IMR-90 (cell line): Measurements from ENCODE around the gene IL22RA2. TPM values are rescaled to one million over a fixed set of nuclear protein-coding genes. Genes with fewer than 3 reads are reported as not detected.

Experiments
- ATAC-seq: fragments of 200-7000 bp; cut with Tn5 transposase; 2 replicates; pipeline ENCODE4 v1.9.1; 2020; ENCODE audit warnings: low read depth, mild to moderate bottlenecking, moderate library complexity
- BruUV-seq: library from RNA; stranded (reverse); fragments of 400-500 nt; replicated peaks from 2 replicates; lab custom pipeline; 2021; lab: Mats Ljungman, UMichigan
- CTCF ChIA-PET: fragments of 300-600 bp; formaldehyde crosslinking; extraction: SDS; loops from one replicate; lab custom pipeline; 2021; ENCODE audit warnings: antibody characterized with exemption; lab: Yijun Ruan, JAX
- POLR2A ChIA-PET: fragments of 300-600 bp; sonication (Branson Sonifier 250); formaldehyde crosslinking; loops from one replicate; lab custom pipeline; 2022; ENCODE audit warnings: antibody characterized with exemption; ENCODE audit not compliant: unreplicated experiment; lab: Charles Lee
- DNase-seq: peaks from one replicate; pipeline ENCODE4 v3.0.0; 2013
- H2AFZ ChIP-seq: replicated peaks from 2 replicates; pipeline ENCODE3; 2013; ENCODE audit warnings: low read length, mild to moderate bottlenecking; ENCODE audit not compliant: poor library complexity
- H2AK5ac ChIP-seq: 2 replicates; pipeline ENCODE4 v1.6.1; 2013; ENCODE audit warnings: low read depth, low read length, inconsistent platforms
- H2AK9ac ChIP-seq: replicated peaks from 2 replicates; pipeline ENCODE3; 2013; ENCODE audit warnings: mild to moderate bottlenecking, low read depth, low read length, moderate library complexity; ENCODE audit not compliant: poor library complexity
- H2BK120ac ChIP-seq: 2 replicates; pipeline ENCODE4 v1.6.1; 2013; ENCODE audit warnings: low read depth, low read length, inconsistent platforms
- H2BK15ac ChIP-seq: 3 replicates; pipeline ENCODE4 v1.6.1; 2013; ENCODE audit warnings: low read depth, low read length, inconsistent platforms
- H2BK20ac ChIP-seq: 2 replicates; pipeline ENCODE4 v1.6.1; 2013; ENCODE audit warnings: low read depth, mild to moderate bottlenecking, inconsistent platforms, low read length, moderate library complexity
- H2BK5ac ChIP-seq: 2 replicates; pipeline ENCODE4 v1.6.1; 2013; ENCODE audit warnings: mild to moderate bottlenecking, low read depth, low read length, inconsistent platforms; ENCODE audit not compliant: poor library complexity, severe bottlenecking
- H3K14ac ChIP-seq: replicated peaks from 2 replicates; pipeline ENCODE4 v1.6.1; 2013; ENCODE audit warnings: low read depth, low read length, inconsistent platforms
- H3K18ac ChIP-seq: 2 replicates; pipeline ENCODE4 v1.6.1; 2013; ENCODE audit warnings: low read depth, low read length, control low read depth
- H3K23ac ChIP-seq: 2 replicates; pipeline ENCODE4 v1.6.1; 2013; ENCODE audit warnings: low read depth, low read length, inconsistent platforms
- H3K27ac ChIP-seq: 2 replicates; pipeline ENCODE4 v1.5.1; 2013; ENCODE audit warnings: mild to moderate bottlenecking, control low read depth, low read length; ENCODE audit not compliant: insufficient read depth
- H3K27me3 ChIP-seq: 2 replicates; pipeline ENCODE4 v1.6.1; 2013; ENCODE audit warnings: low read length; ENCODE audit not compliant: control insufficient read depth, insufficient read depth
- H3K36me3 ChIP-seq: 2 replicates; pipeline ENCODE4 v1.6.1; 2013; ENCODE audit warnings: low read length, mixed read lengths; ENCODE audit not compliant: control insufficient read depth, insufficient read depth
- H3K4ac ChIP-seq: 2 replicates; pipeline ENCODE4 v1.6.1; 2013; ENCODE audit warnings: low read depth, low read length, inconsistent platforms
- H3K4me1 ChIP-seq: 2 replicates; pipeline ENCODE4 v1.6.1; 2013; ENCODE audit warnings: low read length, mixed read lengths; ENCODE audit not compliant: control insufficient read depth, insufficient read depth
- H3K4me2 ChIP-seq: 2 replicates; pipeline ENCODE4 v1.6.1; 2013; ENCODE audit warnings: low read depth, mild to moderate bottlenecking, control low read depth, low read length, moderate library complexity
- H3K4me3 ChIP-seq: 2 replicates; pipeline ENCODE4 v1.5.1; 2013; ENCODE audit warnings: low read depth, mild to moderate bottlenecking, control low read depth, low read length, moderate library complexity; ENCODE audit not compliant: insufficient read depth
- H3K56ac ChIP-seq: 2 replicates; pipeline ENCODE4 v1.6.1; 2013; ENCODE audit warnings: low read length, inconsistent platforms; ENCODE audit not compliant: insufficient read depth; ENCODE audit errors: extremely low read depth
- H3K79me1 ChIP-seq, 2 experiments: 2 replicates each; pipeline ENCODE4 v1.6.1; 2013; ENCODE audit warnings: low read length in 2 of 2, inconsistent platforms in 1 of 2, low read depth in 1 of 2
- H3K9ac ChIP-seq: 2 replicates; pipeline ENCODE4 v1.6.1; 2013; ENCODE audit warnings: low read depth, low read length, control low read depth
- H3K9me1 ChIP-seq: 2 replicates; pipeline ENCODE4 v1.6.1; 2013; ENCODE audit warnings: low read length, inconsistent platforms; ENCODE audit not compliant: insufficient read depth
- H3K9me3 ChIP-seq: 2 replicates; pipeline ENCODE4 v1.6.1; 2013; ENCODE audit warnings: low read length; ENCODE audit not compliant: control insufficient read depth, insufficient read depth
- H4K20me1 ChIP-seq: 2 replicates; pipeline ENCODE4 v1.6.1; 2013; ENCODE audit warnings: low read length, inconsistent platforms; ENCODE audit not compliant: insufficient read depth
- H4K5ac ChIP-seq: 2 replicates; pipeline ENCODE4 v1.6.1; 2013; ENCODE audit warnings: mild to moderate bottlenecking, low read depth, low read length, control low read depth
- H4K8ac ChIP-seq, 2 experiments: 2 replicates each; pipeline ENCODE4 v1.6.1; 2013; ENCODE audit warnings: low read depth in 2 of 2, low read length in 2 of 2, control low read depth in 1 of 2, inconsistent platforms in 1 of 2
- H4K91ac ChIP-seq: 2 replicates; pipeline ENCODE4 v1.6.1; 2013; ENCODE audit warnings: low read depth, low read length, inconsistent platforms; ENCODE audit not compliant: insufficient read depth
- BHLHE40 ChIP-seq: fragments of 150-350 bp; IDR thresholded peaks from 2 replicates; pipeline ENCODE4 v1.6.1; 2016; ENCODE audit warnings: mild to moderate bottlenecking, low read depth, low read length
- CEBPB ChIP-seq: IDR thresholded peaks from 2 replicates; pipeline ENCODE4 v1.6.1; 2012; ENCODE audit warnings: low read depth, low read length, improper control_type of control experiment
- CHD1 ChIP-seq: IDR thresholded peaks from 2 replicates; pipeline ENCODE4 v1.6.1; 2012; ENCODE audit warnings: low read depth, low read length, improper control_type of control experiment
- CTCF ChIP-seq: conservative IDR thresholded peaks from 2 replicates; pipeline ENCODE4 v1.5.1; 2012; ENCODE audit warnings: mild to moderate bottlenecking, low read depth, low read length, improper control_type of control experiment
- ELK1 ChIP-seq: fragments of 150-350 bp; IDR thresholded peaks from 2 replicates; pipeline ENCODE4 v1.6.1; 2016; ENCODE audit warnings: low read depth, mild to moderate bottlenecking, low read length, moderate library complexity, borderline replicate concordance
- FOS ChIP-seq: fragments of 150-350 bp; IDR thresholded peaks from 2 replicates; pipeline ENCODE4 v1.6.1; 2016; ENCODE audit warnings: low read depth, low read length
- MAFK ChIP-seq: IDR thresholded peaks from 2 replicates; pipeline ENCODE4 v1.6.1; 2012; ENCODE audit warnings: low read depth, low read length, improper control_type of control experiment
- MAZ ChIP-seq: IDR thresholded peaks from 2 replicates; pipeline ENCODE4 v1.6.1; 2012; ENCODE audit warnings: low read depth, mild to moderate bottlenecking, low read length, improper control_type of control experiment, moderate library complexity, borderline replicate concordance
- MXI1 ChIP-seq: IDR thresholded peaks from 2 replicates; pipeline ENCODE4 v1.6.1; 2012; ENCODE audit warnings: low read depth, mild to moderate bottlenecking, low read length, moderate library complexity, borderline replicate concordance
- NFE2L2 ChIP-seq: fragments of 150-350 bp; IDR thresholded peaks from 2 replicates; pipeline ENCODE4 v1.6.1; 2016; ENCODE audit warnings: low read depth, mild to moderate bottlenecking, low read length
- POLR2A ChIP-seq: IDR thresholded peaks from 2 replicates; pipeline ENCODE4 v1.6.1; 2012; ENCODE audit warnings: mild to moderate bottlenecking, low read depth, low read length
- RAD21 ChIP-seq: IDR thresholded peaks from 2 replicates; pipeline ENCODE4 v1.6.1; 2012; ENCODE audit warnings: low read length, improper control_type of control experiment
- RCOR1 ChIP-seq: IDR thresholded peaks from 2 replicates; pipeline ENCODE4 v1.6.1; 2012; ENCODE audit warnings: mild to moderate bottlenecking, low read length, improper control_type of control experiment; ENCODE audit not compliant: insufficient replicate concordance
- RFX5 ChIP-seq: IDR thresholded peaks from 2 replicates; pipeline ENCODE4 v1.8.0; 2012; ENCODE audit warnings: low read depth, mild to moderate bottlenecking, low read length, moderate library complexity
- SMC3 ChIP-seq: fragments of 150-350 bp; IDR thresholded peaks from 2 replicates; pipeline ENCODE4 v1.6.1; 2016; ENCODE audit warnings: low read depth, mild to moderate bottlenecking, antibody characterized with exemption, low read length, moderate library complexity
- USF2 ChIP-seq: fragments of 150-350 bp; IDR thresholded peaks from 2 replicates; pipeline ENCODE4 v1.6.1; 2017; ENCODE audit warnings: mild to moderate bottlenecking, antibody characterized with exemption, low read length, low read depth
- WGBS, 2 experiments: methylation state at CpG; one replicate each; pipeline versions ENCODE4 v1.1.5 to v1.1.7; 2013; ENCODE audit warnings: missing lambda C conversion rate in 2 of 2; ENCODE audit not compliant: insufficient read length in 1 of 2; ENCODE audit errors: extremely low coverage in 2 of 2; 5-methylcytosine and 5-hydroxymethylcytosine counted together
- dilution Hi-C: fragments of 300-500 bp; cut with HindIII; formaldehyde crosslinking; loops from one replicate; pipeline ENCODE4 v1.14.3; 2018; ENCODE audit warnings: low sequenced_read_pairs; ENCODE audit not compliant: unreplicated experiment
- in situ Hi-C: fragments of 300-500 bp; cut with MboI; formaldehyde crosslinking; loops from 3 replicates; pipeline ENCODE4 v1.14.3; 2019; ENCODE audit warnings: low sequenced_read_pairs, inconsistent platforms, mixed read lengths
- intact Hi-C: fragments of 100-400 bp; cut with micrococcal nuclease; formaldehyde crosslinking; loops from 2 replicates; pipeline ENCODE4 v1.10.0; 2022
- polyA plus RNA-seq, 3 experiments: library from polyadenylated mRNA; depleted of rRNA; stranded (reverse); fragments of >200 nt; gene quantifications; 2 replicates each; pipeline ENCODE4 v1.2.3, GENCODE V29; 2012; ENCODE audit warnings: low replicate concordance in 1 of 3
- total RNA-seq: library from RNA; depleted of rRNA; stranded (reverse); fragments of >200 nt; gene quantifications from 2 replicates; pipeline ENCODE4 v1.2.3, GENCODE V29; 2012

The IL22RA2 gene
- total and polyA plus RNA-seq, 2 of the 4 experiments (the other 2 are of a cell fraction), result not detected

GRCh38 chr6:137191236-137191635 lies 17.8 kb upstream of the IL22RA2 start:
- H3K79me1 ChIP-seq, result no peaks in the 10 kb centered on the region
- POLR2A ChIA-PET, result no interaction called here
- no peak overlapping the region for H2AFZ ChIP-seq
- no peak for ATAC-seq
- H3K14ac ChIP-seq, result no peak overlapping the region
- no peak overlapping the region for H2BK120ac ChIP-seq
- DNase-seq, result no peak
- H3K4me2 ChIP-seq, result no peak overlapping the region
- no peak overlapping the region for H2BK20ac ChIP-seq
- H3K4me3 ChIP-seq, result no peak overlapping the region
- H3K4me1 ChIP-seq, result no peaks in the 10 kb centered on the region
- no peak overlapping the region for H3K56ac ChIP-seq
- no peaks in the 10 kb centered on the region for H3K27me3 ChIP-seq
- no peak overlapping the region for H3K9ac ChIP-seq
- CTCF ChIA-PET, result no interaction called here
- no peak overlapping the region for H4K5ac ChIP-seq
- no TSS peak for BruUV-seq
- H3K23ac ChIP-seq, result no peak overlapping the region
- no peak overlapping the region for H3K4ac ChIP-seq
- H3K36me3 ChIP-seq, result no peaks in the 10 kb centered on the region
- no peak overlapping the region for H4K91ac ChIP-seq
- peaks cover 2% of the 10 kb centered on the region; the same call in 1 of the 2 replicates for H3K9me3 ChIP-seq
- no peaks in the 10 kb centered on the region for H4K20me1 ChIP-seq
- H3K9me1 ChIP-seq, result no peaks in the 10 kb centered on the region
- H4K8ac ChIP-seq, result no peak overlapping the region
- intact Hi-C loops, result no loop called here
- H3K27ac ChIP-seq, result no peak overlapping the region
- H3K18ac ChIP-seq, result no peak overlapping the region
- TF ChIP-seq NFE2L2 (no peak), FOS (no peak), MAZ (no peak), MAFK (no peak), POLR2A (no peak), CEBPB (no peak), USF2 (no peak), RAD21 (no peak), CTCF (no peak), RFX5 (no peak), MXI1 (no peak), BHLHE40 (no peak), SMC3 (no peak), ELK1 (no peak), RCOR1 (no peak), CHD1 (no peak)
- no peak overlapping the region for H2BK5ac ChIP-seq
- H2AK5ac ChIP-seq, result no peak overlapping the region
- H2AK9ac ChIP-seq, result no peak overlapping the region
- H2BK15ac ChIP-seq, result no peak overlapping the region
- in situ Hi-C loops, result no loop called here
- no CpG with 5 or more reads among the region's 3 CpGs for WGBS, 2 experiments
- dilution Hi-C loops, result no loop called here
